H1 (cell line): ENCODE data around the gene MAFG. TPM values are rescaled to one million over a fixed set of nuclear protein-coding genes. Genes with fewer than 3 reads are reported as not detected.

ENCODE experiments used
- CTCF ChIA-PET: fragments of 300-600 bp; sonication (Branson Sonifier 250); formaldehyde crosslinking; loops from one replicate; lab custom pipeline; 2021; ENCODE audit not compliant: partially characterized antibody; lab: Charles Lee
- POLR2A ChIA-PET: fragments of 300-600 bp; sonication (Branson Sonifier 250); formaldehyde crosslinking; loops from one replicate; lab custom pipeline; 2021; ENCODE audit warnings: inconsistent platforms; ENCODE audit not compliant: partially characterized antibody; lab: Charles Lee
- DNase-seq, 2 experiments: peaks; one replicate each; pipeline versions ENCODE4 v3.0.0 to v3.0.0-alpha.2; 2010 to 2022; ENCODE audit warnings: low spot score in 2 of 2, low read depth in 1 of 2, mixed read lengths in 1 of 2
- FAIRE-seq: peaks from 2 replicates; lab custom pipeline; 2011; peaks lifted over from hg19 to GRCh38; lab: Jason Lieb, UNC
- H2AFZ ChIP-seq: 2 replicates; pipeline ENCODE4 v1.8.1; 2012; ENCODE audit warnings: low read length, inconsistent platforms
- H2AK5ac ChIP-seq: 2 replicates; pipeline ENCODE4 v1.6.1; 2013; ENCODE audit warnings: low read depth, low read length
- H2BK120ac ChIP-seq: replicated peaks from 2 replicates; pipeline ENCODE3; 2013; ENCODE audit warnings: low read depth, low read length, inconsistent platforms
- H2BK12ac ChIP-seq: 2 replicates; pipeline ENCODE4 v1.6.1; 2013; ENCODE audit warnings: low read depth, low read length
- H2BK15ac ChIP-seq: 2 replicates; pipeline ENCODE4 v1.6.1; 2013; ENCODE audit warnings: low read length
- H2BK20ac ChIP-seq: 2 replicates; pipeline ENCODE4 v1.6.1; 2013; ENCODE audit warnings: low read length
- H2BK5ac ChIP-seq: 2 replicates; pipeline ENCODE4 v1.6.1; 2013; ENCODE audit warnings: low read depth, low read length
- H3K14ac ChIP-seq: 2 replicates; pipeline ENCODE4 v1.6.1; 2013; ENCODE audit warnings: inconsistent platforms; ENCODE audit not compliant: insufficient read length
- H3K18ac ChIP-seq: 2 replicates; pipeline ENCODE4 v1.6.1; 2013; ENCODE audit warnings: low read length; ENCODE audit errors: extremely low read depth
- H3K23ac ChIP-seq: 2 replicates; pipeline ENCODE4 v1.6.1; 2013; ENCODE audit warnings: inconsistent platforms; ENCODE audit not compliant: insufficient read length
- H3K23me2 ChIP-seq: 2 replicates; pipeline ENCODE4 v1.6.1; 2013; ENCODE audit warnings: low read depth, low read length
- H3K27ac ChIP-seq: 2 replicates; pipeline ENCODE4 v1.6.1; 2011; ENCODE audit warnings: low read depth, low read length, inconsistent platforms
- H3K27me3 ChIP-seq, 4 experiments: replicated peaks in 1 of 4; 1 replicate in 1 of 4; 2 replicates in 3 of 4; pipeline versions ENCODE4 v1.6.1 to v1.8.1; 2011 to 2013; ENCODE audit warnings: low read length in 3 of 4, mild to moderate bottlenecking in 3 of 4, inconsistent platforms in 2 of 4, mixed read lengths in 2 of 4, moderate library complexity in 1 of 4; ENCODE audit not compliant: control insufficient read depth in 3 of 4, insufficient read depth in 3 of 4; ENCODE audit errors: extremely low read depth in 1 of 4
- H3K36me3 ChIP-seq, 4 experiments: 2 replicates each; pipeline versions ENCODE4 v1.6.1 to v1.8.1; 2011 to 2013; ENCODE audit warnings: mild to moderate bottlenecking in 4 of 4, low read length in 3 of 4, moderate library complexity in 2 of 4, control low read depth in 1 of 4, inconsistent platforms in 1 of 4; ENCODE audit not compliant: insufficient read depth in 4 of 4, control insufficient read depth in 2 of 4
- H3K4ac ChIP-seq: replicated peaks from 2 replicates; pipeline ENCODE3; 2013; ENCODE audit warnings: low read length, low read depth, mixed read lengths, inconsistent platforms; ENCODE audit not compliant: insufficient read length
- H3K4me1 ChIP-seq, 4 experiments: replicated peaks in 1 of 4; 1 replicate in 1 of 4; 2 replicates in 3 of 4; pipeline versions ENCODE4 v1.6.1 to v1.8.1; 2011 to 2013; ENCODE audit warnings: low read length in 3 of 4, inconsistent platforms in 2 of 4, mixed read lengths in 1 of 4; ENCODE audit not compliant: insufficient read depth in 4 of 4, control insufficient read depth in 3 of 4
- H3K4me2 ChIP-seq, 2 experiments: 2 replicates each; pipeline versions ENCODE4 v1.6.1 to v1.8.1; 2011 to 2013; ENCODE audit warnings: low read depth in 2 of 2, low read length in 2 of 2, control low read depth in 1 of 2, inconsistent platforms in 1 of 2, mild to moderate bottlenecking in 1 of 2; ENCODE audit not compliant: insufficient read depth in 1 of 2
- H3K4me3 ChIP-seq, 4 experiments: fragments of 200-600, 300-600 bp in 1 of 4; sonication (generic), shearing (Covaris generic), sonication (Bioruptor Twin) in 1 of 4; 2 replicates each; pipeline versions ENCODE4 v1.5.1 to v1.8.1; 2011 to 2016; ENCODE audit warnings: low read length in 4 of 4, low read depth in 3 of 4, control low read depth in 2 of 4, inconsistent platforms in 2 of 4, mild to moderate bottlenecking in 2 of 4, mixed read lengths in 1 of 4, moderate library complexity in 1 of 4; ENCODE audit not compliant: insufficient read depth in 2 of 4; ENCODE audit errors: extremely low read depth in 1 of 4
- H3K56ac ChIP-seq: replicated peaks from 2 replicates; pipeline ENCODE3; 2013; ENCODE audit warnings: low read depth, mild to moderate bottlenecking, mixed read lengths, low read length, inconsistent platforms; ENCODE audit not compliant: insufficient read length
- H3K79me1 ChIP-seq: 2 replicates; pipeline ENCODE4 v1.6.1; 2013; ENCODE audit warnings: low read depth, low read length, control low read depth
- H3K79me2 ChIP-seq, 2 experiments: 2 replicates each; pipeline versions ENCODE4 v1.6.1 to v1.8.1; 2012 to 2013; ENCODE audit warnings: low read length in 2 of 2, mild to moderate bottlenecking in 2 of 2, inconsistent platforms in 1 of 2; ENCODE audit not compliant: insufficient read depth in 2 of 2, control insufficient read depth in 1 of 2
- H3K9ac ChIP-seq, 4 experiments: replicated peaks in 1 of 4; 1 replicate in 1 of 4; 2 replicates in 3 of 4; pipeline versions ENCODE4 v1.6.1 to v1.8.1; 2011 to 2013; ENCODE audit warnings: low read depth in 3 of 4, low read length in 3 of 4, control low read depth in 2 of 4, mild to moderate bottlenecking in 2 of 4, moderate library complexity in 2 of 4, inconsistent platforms in 1 of 4; ENCODE audit errors: extremely low read depth in 1 of 4
- H3K9me3 ChIP-seq, 2 experiments: 2 replicates each; pipeline versions ENCODE4 v1.6.1 to v1.8.1; 2012 to 2013; ENCODE audit warnings: mild to moderate bottlenecking in 2 of 2, moderate library complexity in 2 of 2, control low read depth in 1 of 2, inconsistent platforms in 1 of 2, low read depth in 1 of 2, low read length in 1 of 2, mixed read lengths in 1 of 2; ENCODE audit not compliant: insufficient read depth in 2 of 2
- H4K20me1 ChIP-seq, 2 experiments: replicated peaks in 1 of 2; 2 replicates each; pipeline versions ENCODE3 to v1.8.1; 2011 to 2013; ENCODE audit warnings: inconsistent platforms in 2 of 2, low read length in 2 of 2, mild to moderate bottlenecking in 1 of 2; ENCODE audit not compliant: insufficient read depth in 2 of 2, control insufficient read depth in 1 of 2
- H4K5ac ChIP-seq: 2 replicates; pipeline ENCODE4 v1.6.1; 2013; ENCODE audit warnings: low read length, low read depth, mixed read lengths, inconsistent platforms; ENCODE audit not compliant: insufficient read length
- H4K8ac ChIP-seq: 2 replicates; pipeline ENCODE4 v1.8.0; 2013; ENCODE audit warnings: mild to moderate bottlenecking, moderate library complexity, low read length, inconsistent platforms; ENCODE audit not compliant: insufficient read depth; ENCODE audit errors: extremely low read depth
- H4K91ac ChIP-seq: replicated peaks from 2 replicates; pipeline ENCODE3; 2013; ENCODE audit warnings: low read length, mixed read lengths, inconsistent platforms; ENCODE audit not compliant: insufficient read length
- BCL11A ChIP-seq, 2 experiments: IDR thresholded peaks; one replicate each; pipeline ENCODE4 v1.6.1; 2011; ENCODE audit warnings: low read depth in 2 of 2, low read length in 2 of 2, mild to moderate bottlenecking in 2 of 2
- CEBPB ChIP-seq: IDR thresholded peaks from 2 replicates; pipeline ENCODE4 v1.6.1; 2012; ENCODE audit warnings: low read depth, low read length
- EP300 ChIP-seq, 2 experiments: IDR thresholded peaks; 1 replicate in 1 of 2; 2 replicates in 1 of 2; pipeline ENCODE4 v1.6.1; 2011 to 2012; ENCODE audit warnings: low read depth in 2 of 2, low read length in 2 of 2, mild to moderate bottlenecking in 2 of 2, borderline replicate concordance in 1 of 2, inconsistent platforms in 1 of 2, moderate library complexity in 1 of 2
- GTF2F1 ChIP-seq: IDR thresholded peaks from 2 replicates; pipeline ENCODE4 v1.6.1; 2012; ENCODE audit warnings: low read depth, low read length, improper control_type of control experiment, borderline replicate concordance
- WGBS, 2 experiments: shearing (Covaris generic) in 1 of 2; methylation state at CpG; one replicate each; pipeline versions ENCODE4 v1.1.6 to v1.1.7; 2013 to 2015; ENCODE audit warnings: low lambda C conversion rate in 2 of 2, mixed read lengths in 2 of 2, inconsistent platforms in 1 of 2, low coverage in 1 of 2, missing lambda C conversion rate in 1 of 2; ENCODE audit not compliant: insufficient replicate concordance in 2 of 2, insufficient coverage in 1 of 2, insufficient read length in 1 of 2; ENCODE audit errors: extremely low coverage in 1 of 2, missing lambda C conversion rate in 1 of 2; 5-methylcytosine and 5-hydroxymethylcytosine counted together
- polyA plus RNA-seq, 7 experiments: library from polyadenylated mRNA; depleted of rRNA in 3 of 7; stranded (reverse) in 5 of 7; unstranded in 2 of 7; fragments of >200 nt in 5 of 7; fragments of 200-250 nt in 2 of 7; gene quantifications; 1 replicate in 5 of 7; 2 replicates in 1 of 7; 4 replicates in 1 of 7; pipeline versions ENCODE4 v1.2.1 to v1.2.3, GENCODE V29; 2011 to 2013; ENCODE audit warnings: missing spikeins in 2 of 7, mixed read lengths in 2 of 7
- total RNA-seq: library from RNA; stranded (reverse); fragmentation: NEBNext Ultra II Directional; extraction: Animal tissue kit (Norgen Biotek cat#: 25700); gene quantifications from 2 replicates; pipeline ENCODE4 v1.2.1, GENCODE V29; 2021

The MAFG gene
- total and polyA plus RNA-seq, 2 of the 8 experiments (the other 6 are each of a cell fraction or from before 2014, with no cell fraction given): 25.5 to 26.9 TPM

DNA sequence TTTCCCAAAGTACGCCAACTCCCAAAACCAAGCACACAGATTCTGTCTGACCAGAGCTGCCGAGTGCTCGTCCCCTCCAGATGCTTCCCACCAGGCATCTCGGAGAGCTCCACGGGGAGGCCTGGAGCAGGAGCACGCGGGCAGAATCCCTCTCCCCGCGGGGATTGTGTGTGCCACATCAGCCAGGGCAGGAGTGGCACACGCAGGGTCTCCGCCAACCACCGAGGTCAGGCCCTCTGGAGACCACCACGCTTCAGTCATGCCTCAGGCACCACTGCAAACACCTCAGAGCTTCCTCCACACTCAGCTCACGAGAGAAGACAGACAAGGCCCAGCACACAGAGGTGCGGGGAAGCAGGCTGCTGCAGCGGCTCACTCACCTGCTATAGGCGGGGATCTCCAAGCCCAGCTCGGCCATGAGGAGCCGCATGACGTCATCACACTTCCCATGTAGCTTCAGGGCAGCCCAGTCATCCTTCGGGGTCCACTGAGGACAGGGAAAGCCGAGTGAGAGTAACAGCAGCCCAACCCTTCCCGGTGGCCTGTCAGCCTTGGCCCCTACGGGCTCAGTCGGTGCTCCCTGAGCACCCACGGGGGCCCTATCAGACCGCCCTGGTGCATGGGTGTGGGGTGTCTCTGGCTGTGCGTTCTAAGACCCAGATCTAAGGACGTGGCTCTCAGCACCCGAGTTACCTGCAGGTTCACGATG, 14.0 kb downstream of the MAFG start:
- DNase-seq: no peak
- Histone ChIP-seq H3K14ac (no peak overlapping the region), H3K36me3 (peaks cover 8 to 25% (median 19%) of the 10 kb centered on the region in 4 experiments), H3K23me2 (peaks cover 11% of the 10 kb centered on the region), H2AFZ (no peak overlapping the region), H3K4ac (no peak overlapping the region), H3K4me1 (peaks cover 0 to 20% (median 8%) of the 10 kb centered on the region in 4 experiments; a peak in 6 of 7 replicates), H4K8ac (no peak overlapping the region), H3K9ac (no peak overlapping the region), H3K79me2 (peaks cover 0 to 10% of the 10 kb centered on the region in 2 experiments; a peak in 2 of 4 replicates), H3K27ac (no peak overlapping the region), H3K18ac (no peak overlapping the region), H3K23ac (no peak overlapping the region), H3K4me2 (no peak overlapping the region), H2AK5ac (no peak overlapping the region), H3K4me3 (no peak overlapping the region), H3K56ac (no peak overlapping the region), H4K20me1 (peaks cover 6 to 42% of the 10 kb centered on the region in 2 experiments), H4K5ac (no peak overlapping the region), H3K9me3 (no peaks in the 10 kb centered on the region), H4K91ac (no peak overlapping the region), H2BK20ac (no peak overlapping the region), H3K79me1 (peaks cover 2% of the 10 kb centered on the region), H2BK12ac (no peak overlapping the region), H2BK5ac (no peak overlapping the region), H2BK15ac (no peak overlapping the region), H3K27me3 (peaks cover 0 to 4% (median 2%) of the 10 kb centered on the region in 4 experiments; a peak in 2 of 7 replicates), H2BK120ac (no peak overlapping the region)
- no peak for FAIRE-seq
- WGBS, 2 experiments: 94% methylated on average over 31 of the region's 31 CpGs; no CpG with 5 or more reads in 1 of the 2 experiments
- CTCF ChIA-PET: interaction anchor here (0.9 to 2.8 kb wide), 7 partner anchors 12 to 292 kb away, joined by 3 to 12 read pairs (median 5); partner anchors contain the start of genes MAFG and NOTUM
- TF ChIP-seq GTF2F1 (no peak), CEBPB (no peak), BCL11A (IDR thresholded peaks at IDR 0.05; ENCODE audit: low read depth in 2 of 2, low read length in 2 of 2) (no peak), EP300 (IDR thresholded peaks at IDR 0.05; ENCODE audit: borderline replicate concordance in 1 of 2, low read depth in 2 of 2, low read length in 2 of 2) (no peak)
- POLR2A ChIA-PET: interaction anchor here (0.6 to 8.7 kb wide), 5 partner anchors 10 to 103 kb away, joined by 3 to 135 read pairs (median 4); partner anchors contain the start of genes MAFG and NPB
